HG02571 (cell line): ENCODE data around the gene SGPL1.

Source experiments
- ATAC-seq: cut with Tn5 transposase; IDR thresholded peaks from one replicate; pipeline ENCODE4 v1.9.1; 2021; ENCODE audit warnings: mild to moderate bottlenecking, moderate library complexity; ENCODE audit not compliant: unreplicated experiment

Gene SGPL1

GRCh38 chr10:70902661-70903261, 87.0 kb downstream of the SGPL1 start:
- ATAC-seq: no peak

GRCh38 chr10:70903262-70903921, 87.6 kb downstream of the SGPL1 start:
- ATAC-seq: no peak

GRCh38 chr10:70905071-70906021, 89.6 kb downstream of the SGPL1 start:
- ATAC-seq: no peak

GRCh38 chr10:70906031-70906783, 90.5 kb downstream of the SGPL1 start:
- ATAC-seq: no peak

- ATAC-seq: no peak
Measured at GRCh38 chr10:70906953-70907636, 91.3 kb downstream of the SGPL1 start.

GRCh38 chr10:70907637-70908405, 92.1 kb downstream of the SGPL1 start:
- ATAC-seq: no peak

GRCh38 chr10:70908406-70909296, 92.9 kb downstream of the SGPL1 start:
- no peak for ATAC-seq

GRCh38 chr10:70909326-70909935, 93.7 kb downstream of the SGPL1 start:
- ATAC-seq: no peak

GRCh38 chr10:70910486-70911341, 95.0 kb downstream of the SGPL1 start:
- ATAC-seq: no peak

- no peak for ATAC-seq
Measured at GRCh38 chr10:70911386-70911785, 95.6 kb downstream of the SGPL1 start.

GRCh38 chr10:70912556-70912955, 96.8 kb downstream of the SGPL1 start:
- no peak for ATAC-seq

GRCh38 chr10:70913191-70913892, 97.6 kb downstream of the SGPL1 start:
- no peak for ATAC-seq

- no peak for ATAC-seq
Measured at GRCh38 chr10:70913893-70914240, 98.1 kb downstream of the SGPL1 start.

GRCh38 chr10:70914316-70914864, 98.6 kb downstream of the SGPL1 start:
- ATAC-seq: no peak

GRCh38 chr10:70915206-70915605, 99.5 kb downstream of the SGPL1 start:
- ATAC-seq: no peak

GRCh38 chr10:70915806-70916205, 100.1 kb downstream of the SGPL1 start:
- no peak for ATAC-seq
